ENCODE results near the gene DSN1.

DNA sequence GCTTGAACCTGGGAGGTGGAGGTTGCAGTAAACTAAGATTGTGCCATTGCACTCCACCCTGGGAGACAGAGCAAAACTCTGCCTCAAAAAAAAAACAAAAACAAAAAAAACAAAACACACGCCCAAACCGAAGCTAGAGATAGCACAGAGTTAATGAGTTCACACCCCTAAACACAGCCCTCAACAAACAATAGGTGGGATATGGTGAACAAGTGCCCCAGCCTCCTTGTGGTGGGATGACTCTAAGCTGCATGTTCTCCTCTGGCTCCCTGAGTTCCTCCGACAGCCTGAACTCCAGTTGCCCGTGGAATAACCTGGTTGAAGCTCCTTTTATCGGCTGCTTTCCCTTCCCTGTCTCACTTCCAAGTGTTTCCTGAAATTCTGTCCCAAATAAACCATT is 22.1 kb upstream of the DSN1 start:
- TF ChIP-seq POLR2A (IDR thresholded peaks at IDR 0.05), result no peak
- no peak for TF ChIP-seq CTCF (IDR thresholded peaks at IDR 0.05)
